LNCaP clone FGC (cell line): ENCODE data around the gene ATG9B.

Source experiments
- DNase-seq: peaks from one replicate; pipeline ENCODE4 v3.0.0-alpha.2; 2011; ENCODE audit warnings: low read depth
- H3K4me3 ChIP-seq: 2 replicates; pipeline ENCODE4 v1.5.1; 2011; ENCODE audit warnings: mild to moderate bottlenecking, low read depth, low read length, control low read depth
- CTCF ChIP-seq: IDR thresholded peaks from 2 replicates; pipeline ENCODE4 v1.5.1; 2012; ENCODE audit warnings: mild to moderate bottlenecking; ENCODE audit not compliant: control insufficient read depth, insufficient read depth; ENCODE audit errors: extremely low read depth

ATG9B gene

GRCh38 chr7:151051108-151051507, 26.8 kb upstream of the ATG9B start:
- DNase-seq = no peak
- H3K4me3 ChIP-seq = no peak overlapping the region

GRCh38 chr7:151048911-151049463, 24.7 kb upstream of the ATG9B start:
- no peak for DNase-seq
- H3K4me3 ChIP-seq = no peak overlapping the region

More at GRCh38 chr7:151051108-151051507, 26.8 kb upstream of the ATG9B start:
- TF ChIP-seq CTCF = no peak

GRCh38 chr7:151047976-151048815, 23.9 kb upstream of the ATG9B start, which contains the start of gene ASIC3:
Gene ASIC3 (plus strand): TSS chr7:151048531. CDS start chr7:151048886, 355 bp downstream.
- no peak within 1 kb of the TSS for H3K4me3 ChIP-seq
- DNase-seq = no peak

More at GRCh38 chr7:151048911-151049463, 24.7 kb upstream of the ATG9B start:
- no peak for TF ChIP-seq CTCF

GRCh38 chr7:151046603-151047573, 22.6 kb upstream of the ATG9B start:
- no peak for DNase-seq
- no peak for TF ChIP-seq CTCF
- H3K4me3 ChIP-seq = no peak overlapping the region

More at GRCh38 chr7:151047976-151048815, 23.9 kb upstream of the ATG9B start, which contains the start of gene ASIC3:
- no peak for TF ChIP-seq CTCF

- H3K4me3 ChIP-seq = no peak overlapping the region
- no peak for DNase-seq
- no peak for TF ChIP-seq CTCF
Observed at GRCh38 chr7:151045967-151046366, 21.7 kb upstream of the ATG9B start.

GRCh38 chr7:151045262-151045661, 21.0 kb upstream of the ATG9B start:
- DNase-seq = no peak
- no peak for TF ChIP-seq CTCF
- no peak overlapping the region for H3K4me3 ChIP-seq
